Gastroesophageal sphincter (tissue), 3 donors: ENCODE measurements around the gene ACTRT3.

ENCODE experiments used
- EP300 ChIP-seq: sonication (generic); formaldehyde crosslinking; IDR thresholded peaks from one replicate; pipeline ENCODE4 v1.6.1; 2017; ENCODE audit warnings: antibody characterized with exemption, mild to moderate bottlenecking
- POLR2A ChIP-seq, 2 donors: fragments of 450-650 bp; IDR thresholded peaks; one replicate each; pipeline ENCODE4 v1.6.1; 2017; ENCODE audit warnings: antibody characterized with exemption in 2 of 2, mild to moderate bottlenecking in 2 of 2, moderate library complexity in 1 of 2
- POLR2AphosphoS5 ChIP-seq: sonication (generic); formaldehyde crosslinking; IDR thresholded peaks from one replicate; pipeline ENCODE4 v1.6.1; 2017; ENCODE audit warnings: antibody characterized with exemption
- TF ChIP-seq, protein P1 (sequence below), 4 experiments: fragments of 200-600 bp in 2 of 4; fragments of 450-650 bp in 2 of 4; sonication (generic) in 1 of 4; IDR thresholded peaks; one replicate each; pipeline ENCODE4 v1.5.1; 2017 to 2019; ENCODE audit warnings: antibody characterized with exemption in 4 of 4, mild to moderate bottlenecking in 2 of 4, moderate library complexity in 2 of 4

DNA sequence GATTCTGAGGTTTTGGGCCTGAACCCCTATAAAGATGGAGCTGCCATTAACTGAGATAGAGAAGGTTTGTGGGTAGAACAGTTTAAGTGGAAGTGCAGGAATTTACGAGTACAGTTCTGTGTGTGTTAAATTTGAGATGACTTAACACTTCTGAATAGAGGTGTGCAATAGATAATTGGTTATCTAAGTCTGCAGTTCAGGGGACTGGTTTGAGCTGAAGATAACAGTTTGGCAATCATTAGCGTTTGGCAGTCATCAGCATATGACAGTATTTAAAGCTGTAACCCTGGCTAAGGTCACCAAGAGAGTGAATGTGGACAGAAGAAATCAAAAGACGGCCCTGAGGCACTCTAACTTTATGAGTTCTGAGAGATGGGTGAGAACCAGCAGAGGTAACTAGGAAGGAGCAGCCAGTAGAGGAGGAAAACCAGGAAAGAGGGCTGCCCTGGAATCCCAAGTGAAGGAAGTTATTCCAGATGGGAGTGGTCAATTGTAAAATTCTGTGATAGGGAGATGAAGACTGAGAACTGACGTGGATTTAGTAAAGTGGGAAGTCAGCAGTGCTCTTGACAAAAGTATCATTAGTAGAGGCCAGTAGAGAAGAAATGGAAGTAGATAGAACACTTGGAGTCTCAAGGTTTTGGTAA, 12.0 kb upstream of the ACTRT3 start:
- TF ChIP-seq, protein P1, sequence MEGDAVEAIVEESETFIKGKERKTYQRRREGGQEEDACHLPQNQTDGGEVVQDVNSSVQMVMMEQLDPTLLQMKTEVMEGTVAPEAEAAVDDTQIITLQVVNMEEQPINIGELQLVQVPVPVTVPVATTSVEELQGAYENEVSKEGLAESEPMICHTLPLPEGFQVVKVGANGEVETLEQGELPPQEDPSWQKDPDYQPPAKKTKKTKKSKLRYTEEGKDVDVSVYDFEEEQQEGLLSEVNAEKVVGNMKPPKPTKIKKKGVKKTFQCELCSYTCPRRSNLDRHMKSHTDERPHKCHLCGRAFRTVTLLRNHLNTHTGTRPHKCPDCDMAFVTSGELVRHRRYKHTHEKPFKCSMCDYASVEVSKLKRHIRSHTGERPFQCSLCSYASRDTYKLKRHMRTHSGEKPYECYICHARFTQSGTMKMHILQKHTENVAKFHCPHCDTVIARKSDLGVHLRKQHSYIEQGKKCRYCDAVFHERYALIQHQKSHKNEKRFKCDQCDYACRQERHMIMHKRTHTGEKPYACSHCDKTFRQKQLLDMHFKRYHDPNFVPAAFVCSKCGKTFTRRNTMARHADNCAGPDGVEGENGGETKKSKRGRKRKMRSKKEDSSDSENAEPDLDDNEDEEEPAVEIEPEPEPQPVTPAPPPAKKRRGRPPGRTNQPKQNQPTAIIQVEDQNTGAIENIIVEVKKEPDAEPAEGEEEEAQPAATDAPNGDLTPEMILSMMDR (IDR thresholded peaks at IDR 0.05), result no peak
- no peak for TF ChIP-seq POLR2A (IDR thresholded peaks at IDR 0.05)
- no peak for TF ChIP-seq EP300
- TF ChIP-seq POLR2AphosphoS5, result no peak
